Testis (tissue), 3 donors: ENCODE measurements around the gene ANKRD2. TPM values are rescaled to one million over a fixed set of nuclear protein-coding genes. Genes with fewer than 3 reads are reported as not detected.
A peak's percentile ranks its signal among the peaks of the same experiment; 100 is the strongest.

Experiments used
- DNase-seq: peaks from one replicate; pipeline ENCODE4 v3.0.0-alpha.2; 2019
- H3K27ac ChIP-seq, 2 donors: fragments of 200-600 bp; sonication (generic); one replicate each; pipeline ENCODE4 v1.5.1; 2019
- H3K27me3 ChIP-seq: fragments of 200-600 bp; sonication (generic); one replicate; pipeline ENCODE4 v1.5.1; 2019
- H3K36me3 ChIP-seq: fragments of 200-600 bp; sonication (generic); one replicate; pipeline ENCODE4 v1.5.1; 2017; ENCODE audit warnings: low read depth; ENCODE audit errors: missing control alignments
- H3K4me1 ChIP-seq: fragments of 200-600 bp; sonication (generic); one replicate; pipeline ENCODE4 v1.5.1; 2019
- H3K4me3 ChIP-seq, 2 donors: fragments of 200-600 bp; sonication (generic); one replicate each; pipeline ENCODE4 v1.5.1; 2017 to 2019
- H3K9me3 ChIP-seq: fragments of 200-600 bp; sonication (generic); one replicate; pipeline ENCODE4 v1.5.1; 2017
- CTCF ChIP-seq, 3 experiments: fragments of 450-650 bp in 2 of 3; fragments of 200-600 bp in 1 of 3; sonication (generic) in 1 of 3; IDR thresholded peaks; one replicate each; pipeline ENCODE4 v1.5.1; 2016 to 2019; ENCODE audit warnings: antibody characterized with exemption in 3 of 3, mild to moderate bottlenecking in 2 of 3, moderate library complexity in 1 of 3
- POLR2A ChIP-seq: fragments of 450-650 bp; IDR thresholded peaks from one replicate; pipeline ENCODE4 v1.6.1; 2017; ENCODE audit warnings: antibody characterized with exemption, mild to moderate bottlenecking, moderate library complexity
- WGBS, 2 donors: methylation state at CpG; one replicate each; pipeline ENCODE4 v1.1.5; 2018; 5-methylcytosine and 5-hydroxymethylcytosine counted together
- intact Hi-C: fragments of 100-400 bp; cut with DNase I; formaldehyde crosslinking; loops from one replicate; pipeline ENCODE4 v1.15.1; 2023; ENCODE audit warnings: low total_unique reads
- polyA plus RNA-seq: library from polyadenylated mRNA; stranded (reverse); fragments of 350-450 nt; fragmentation: Illumina TruSeq; extraction: RNeasy Lipid Tissue Mini Kit (QIAGEN cat#74804); gene quantifications from one replicate; pipeline ENCODE4 v1.2.3, GENCODE V29; 2014; ENCODE audit warnings: low read depth, low replicate concordance; ENCODE audit not compliant: insufficient read depth
- total RNA-seq, 2 donors: library from RNA; depleted of rRNA; stranded (reverse); fragments of >200 nt; gene quantifications; one replicate each; pipeline ENCODE4 v1.2.3, GENCODE V29; 2016

Gene ANKRD2
- total and polyA plus RNA-seq, 3 donors from 2014 or later: 0.43 to 3.5 (median 1.9) TPM

GRCh38 chr10:97611473-97611872, 38.9 kb downstream of the ANKRD2 start:
- no peak for TF ChIP-seq POLR2A
- no peak for TF ChIP-seq CTCF (IDR thresholded peaks at IDR 0.05)
- no peaks in the 10 kb centered on the region for H3K36me3 ChIP-seq

GRCh38 chr10:97612386-97612785, 39.8 kb downstream of the ANKRD2 start:
- WGBS, 2 donors: 38% methylated on average over 2 of the region's 2 CpGs
- intact Hi-C loops: loop anchor here (5.0 kb wide), 1 partner anchor 35 kb away; no protein-coding TSS in a partner anchor
- Histone ChIP-seq H3K9me3 (no peaks in the 10 kb centered on the region), H3K27ac (no peak overlapping the region), H3K36me3 (no peaks in the 10 kb centered on the region), H3K27me3 (no peaks in the 10 kb centered on the region), H3K4me1 (no peaks in the 10 kb centered on the region), H3K4me3 (no peak overlapping the region)
- DNase-seq: no peak
- TF ChIP-seq CTCF (IDR thresholded peaks at IDR 0.05) (peak in 2 of 3 experiments; percentile 36 to 48), POLR2A (no peak)

More at GRCh38 chr10:97611473-97611872, 38.9 kb downstream of the ANKRD2 start:
- intact Hi-C loops: loop anchor here (5.0 kb wide), 1 partner anchor 34 kb away; no protein-coding TSS in a partner anchor
- H3K9me3 ChIP-seq: no peaks in the 10 kb centered on the region
- 89 to 94% methylated on average over 6 to 12 of the region's 12 CpGs for WGBS, 2 donors
- no peak overlapping the region for H3K27ac ChIP-seq
- H3K27me3 ChIP-seq: no peaks in the 10 kb centered on the region
- no peaks in the 10 kb centered on the region for H3K4me1 ChIP-seq
- H3K4me3 ChIP-seq: no peak overlapping the region
- no peak for DNase-seq

- Histone ChIP-seq H3K27ac (no peak overlapping the region), H3K36me3 (no peaks in the 10 kb centered on the region), H3K4me3 (no peak overlapping the region), H3K4me1 (no peaks in the 10 kb centered on the region), H3K9me3 (no peaks in the 10 kb centered on the region), H3K27me3 (no peaks in the 10 kb centered on the region)
- no peak for TF ChIP-seq POLR2A
- WGBS, 2 donors: 93% methylated on average over 4 of the region's 4 CpGs
- intact Hi-C loops: no loop called here
- DNase-seq: no peak
Observed at GRCh38 chr10:97618285-97618684, 45.7 kb downstream of the ANKRD2 start.

- no peak for DNase-seq
- WGBS, 2 donors: 97% methylated on average over 4 of the region's 4 CpGs
- H3K4me1 ChIP-seq: no peaks in the 10 kb centered on the region
- TF ChIP-seq CTCF (IDR thresholded peaks at IDR 0.05): no peak
- no peak for TF ChIP-seq POLR2A
- no peaks in the 10 kb centered on the region for H3K27me3 ChIP-seq
- intact Hi-C loops: no loop called here
- no peaks in the 10 kb centered on the region for H3K9me3 ChIP-seq
- no peak overlapping the region for H3K27ac ChIP-seq
- no peak overlapping the region for H3K4me3 ChIP-seq
- H3K36me3 ChIP-seq: no peaks in the 10 kb centered on the region
Observed at GRCh38 chr10:97618733-97619132, 46.2 kb downstream of the ANKRD2 start.

GRCh38 chr10:97623277-97623676, 50.7 kb downstream of the ANKRD2 start:
- no peaks in the 10 kb centered on the region for H3K36me3 ChIP-seq
- no peak for TF ChIP-seq CTCF (IDR thresholded peaks at IDR 0.05)
- no peak for TF ChIP-seq POLR2A
- no peak overlapping the region for H3K4me3 ChIP-seq
- H3K9me3 ChIP-seq: no peaks in the 10 kb centered on the region
- WGBS, 2 donors: 95 to 100% methylated on average over 1 of the region's 1 CpG
- no peaks in the 10 kb centered on the region for H3K4me1 ChIP-seq
- intact Hi-C loops: no loop called here
- H3K27ac ChIP-seq: no peak overlapping the region
- DNase-seq: no peak
- H3K27me3 ChIP-seq: no peaks in the 10 kb centered on the region
